Activated T-helper 1 cell treated with anti-CD3 and anti-CD28 coated beads, Interleukin-2, amount 50 U/mL, for 16 hours (primary cell): Measurements from ENCODE around the gene VAC14.

ENCODE experiments used
- DNase-seq, 2 donors: peaks; one replicate each; pipeline ENCODE4 v3.0.0-alpha.2; 2020; ENCODE audit warnings: low read depth in 1 of 2, low spot score in 1 of 2

The VAC14 gene

GRCh38 chr16:70725912-70726828 lies 74.8 kb downstream of the VAC14 start:
- DNase-seq: no peak

- DNase-seq: no peak
These were observed 75.7 kb downstream of the VAC14 start for GRCh38 chr16:70725024-70725911.

GRCh38 chr16:70724146-70725023 lies 76.6 kb downstream of the VAC14 start:
- DNase-seq: no peak

GRCh38 chr16:70723740-70724145 lies 77.2 kb downstream of the VAC14 start:
- no peak for DNase-seq

- DNase-seq: no peak
These were observed 79.6 kb downstream of the VAC14 start for GRCh38 chr16:70721202-70721963.

- DNase-seq: no peak
These were observed 80.3 kb downstream of the VAC14 start for GRCh38 chr16:70720425-70721201.

GRCh38 chr16:70717065-70717464 lies 83.9 kb downstream of the VAC14 start:
- DNase-seq: no peak

GRCh38 chr16:70715860-70716357 lies 85.0 kb downstream of the VAC14 start:
- no peak for DNase-seq

GRCh38 chr16:70715055-70715858 lies 85.7 kb downstream of the VAC14 start:
- no peak for DNase-seq

GRCh38 chr16:70714581-70715054 lies 86.3 kb downstream of the VAC14 start:
- no peak for DNase-seq

GRCh38 chr16:70713824-70714223 lies 87.1 kb downstream of the VAC14 start:
- no peak for DNase-seq

- no peak for DNase-seq
These were observed 87.6 kb downstream of the VAC14 start for GRCh38 chr16:70713342-70713741.

GRCh38 chr16:70712942-70713341 lies 88.0 kb downstream of the VAC14 start:
- DNase-seq: no peak

GRCh38 chr16:70712359-70712758 lies 88.6 kb downstream of the VAC14 start:
- DNase-seq: no peak

GRCh38 chr16:70711211-70712031 lies 89.5 kb downstream of the VAC14 start:
- DNase-seq: no peak

- no peak for DNase-seq
These were observed 90.3 kb downstream of the VAC14 start for GRCh38 chr16:70710422-70711210.

GRCh38 chr16:70709942-70710341 lies 91.0 kb downstream of the VAC14 start:
- no peak for DNase-seq
